Neural cell (in vitro differentiated cells): ENCODE results near the gene PSMD11. TPM values are rescaled to one million over a fixed set of nuclear protein-coding genes. Genes with fewer than 3 reads are reported as not detected.

Experiments used
- H2AFZ ChIP-seq: fragments of 200-600, 300-800 bp; sonication (generic), shearing (Covaris generic); 2 replicates; pipeline ENCODE4 v1.6.0; 2014; ENCODE audit warnings: low read depth, mild to moderate bottlenecking, antibody characterized with exemption, low read length, moderate library complexity
- H3F3A ChIP-seq: fragments of 200-600 bp; shearing (Covaris generic); 2 replicates; pipeline ENCODE4 v1.6.1; 2016; ENCODE audit warnings: mild to moderate bottlenecking, moderate library complexity, mixed read lengths, antibody characterized with exemption, low read length; ENCODE audit not compliant: insufficient read depth, poor library complexity, severe bottlenecking
- H3K27ac ChIP-seq: fragments of 200-600, 300-800 bp; sonication (generic), shearing (Covaris generic); 2 replicates; pipeline ENCODE4 v1.5.1; 2014; ENCODE audit warnings: mild to moderate bottlenecking, low read length, moderate library complexity
- H3K27me3 ChIP-seq: fragments of 300-800, 200-600 bp; sonication (generic), shearing (Covaris generic); 2 replicates; pipeline ENCODE4 v1.6.0; 2014; ENCODE audit warnings: mild to moderate bottlenecking, low read depth, low read length, moderate library complexity; ENCODE audit not compliant: insufficient read depth
- H3K36me3 ChIP-seq: fragments of 300-800, 200-600 bp; sonication (generic), shearing (Covaris generic); 2 replicates; pipeline ENCODE4 v1.5.1; 2014; ENCODE audit warnings: mild to moderate bottlenecking, antibody characterized with exemption, low read length, moderate library complexity; ENCODE audit not compliant: insufficient read depth
- H3K4me2 ChIP-seq: fragments of 300-800, 200-600 bp; sonication (generic), shearing (Covaris generic); 2 replicates; pipeline ENCODE4 v1.6.0; 2014; ENCODE audit warnings: mild to moderate bottlenecking, low read length
- H3K4me3 ChIP-seq: fragments of 300-800, 200-600 bp; sonication (generic), shearing (Covaris generic); 2 replicates; pipeline ENCODE4 v1.5.1; 2014; ENCODE audit warnings: mild to moderate bottlenecking, low read length, moderate library complexity
- H3K79me2 ChIP-seq: fragments of 200-600 bp; shearing (Covaris generic); replicated peaks from 2 replicates; pipeline ENCODE4 v1.6.0; 2014; ENCODE audit warnings: mild to moderate bottlenecking, low read length, moderate library complexity; ENCODE audit not compliant: insufficient read depth
- H3K9ac ChIP-seq: fragments of 300-800, 200-600 bp; sonication (generic), shearing (Covaris generic); 2 replicates; pipeline ENCODE4 v1.6.1; 2016; ENCODE audit warnings: mild to moderate bottlenecking, low read length, mixed read lengths
- H3K9me2 ChIP-seq: fragments of 200-600 bp; shearing (Covaris generic); 2 replicates; pipeline ENCODE4 v1.6.1; 2016; ENCODE audit warnings: mild to moderate bottlenecking, low read length, mixed read lengths; ENCODE audit not compliant: insufficient read depth
- H3K9me3 ChIP-seq: fragments of 200-600, 300-800 bp; sonication (generic), shearing (Covaris generic); 2 replicates; pipeline ENCODE4 v1.6.1; 2016; ENCODE audit warnings: mild to moderate bottlenecking, mixed run types, low read length, moderate library complexity, mixed read lengths
- H4K20me1 ChIP-seq: fragments of 200-600 bp; shearing (Covaris generic); 2 replicates; pipeline ENCODE4 v1.6.1; 2016; ENCODE audit warnings: mild to moderate bottlenecking, mixed run types; ENCODE audit not compliant: insufficient read depth
- EP300 ChIP-seq: fragments of 450-650 bp; conservative IDR thresholded peaks from 2 replicates; pipeline ENCODE4 v1.6.1; 2014; ENCODE audit warnings: antibody characterized with exemption, mild to moderate bottlenecking, moderate library complexity; ENCODE audit not compliant: poor library complexity, severe bottlenecking
- EZH2 ChIP-seq: fragments of 200-600, 300-800 bp; shearing (Covaris generic), sonication (generic); IDR thresholded peaks from 2 replicates; pipeline ENCODE4 v1.6.1; 2014; ENCODE audit warnings: antibody characterized with exemption, low read length, borderline replicate concordance, mild to moderate bottlenecking; ENCODE audit not compliant: insufficient read depth, poor library complexity, severe bottlenecking
- MXI1 ChIP-seq: fragments of 450-650 bp; conservative IDR thresholded peaks from 2 replicates; pipeline ENCODE4 v1.6.1; 2014; ENCODE audit warnings: antibody characterized with exemption, mild to moderate bottlenecking; ENCODE audit not compliant: poor library complexity, severe bottlenecking
- POLR2AphosphoS5 ChIP-seq: IDR thresholded peaks from 2 replicates; pipeline ENCODE4 v1.6.1; 2012
- RAD21 ChIP-seq: fragments of 450-650 bp; conservative IDR thresholded peaks from 2 replicates; pipeline ENCODE4 v1.6.1; 2014; ENCODE audit warnings: antibody characterized with exemption, mild to moderate bottlenecking, moderate library complexity
- SMC3 ChIP-seq: fragments of 450-650 bp; conservative IDR thresholded peaks from 2 replicates; pipeline ENCODE4 v1.6.1; 2014; ENCODE audit warnings: antibody characterized with exemption, mild to moderate bottlenecking, moderate library complexity; ENCODE audit not compliant: poor library complexity
- TAF1 ChIP-seq: IDR thresholded peaks from 2 replicates; pipeline ENCODE4 v1.6.1; 2012; ENCODE audit warnings: low read depth
- polyA plus RNA-seq: library from polyadenylated mRNA; depleted of rRNA; stranded (reverse); fragments of >200 nt; gene quantifications from 2 replicates; pipeline ENCODE4 v1.2.3, GENCODE V29; 2014
- TF ChIP-seq, protein P1 (sequence below): IDR thresholded peaks from 2 replicates; pipeline ENCODE4 v1.6.1; 2012; ENCODE audit warnings: borderline replicate concordance
- TF ChIP-seq, protein P2 (sequence below): fragments of 450-650 bp; IDR thresholded peaks from 2 replicates; pipeline ENCODE4 v1.5.1; 2014; ENCODE audit warnings: antibody characterized with exemption, mild to moderate bottlenecking, moderate library complexity; ENCODE audit not compliant: poor library complexity, severe bottlenecking

PSMD11 gene
- polyA plus RNA-seq, 1 donor from 2014 or later: 43.9 TPM

- no peak for TF ChIP-seq EZH2
- no peak for TF ChIP-seq EP300
- TF ChIP-seq SMC3: no peak
- TF ChIP-seq, protein P1, sequence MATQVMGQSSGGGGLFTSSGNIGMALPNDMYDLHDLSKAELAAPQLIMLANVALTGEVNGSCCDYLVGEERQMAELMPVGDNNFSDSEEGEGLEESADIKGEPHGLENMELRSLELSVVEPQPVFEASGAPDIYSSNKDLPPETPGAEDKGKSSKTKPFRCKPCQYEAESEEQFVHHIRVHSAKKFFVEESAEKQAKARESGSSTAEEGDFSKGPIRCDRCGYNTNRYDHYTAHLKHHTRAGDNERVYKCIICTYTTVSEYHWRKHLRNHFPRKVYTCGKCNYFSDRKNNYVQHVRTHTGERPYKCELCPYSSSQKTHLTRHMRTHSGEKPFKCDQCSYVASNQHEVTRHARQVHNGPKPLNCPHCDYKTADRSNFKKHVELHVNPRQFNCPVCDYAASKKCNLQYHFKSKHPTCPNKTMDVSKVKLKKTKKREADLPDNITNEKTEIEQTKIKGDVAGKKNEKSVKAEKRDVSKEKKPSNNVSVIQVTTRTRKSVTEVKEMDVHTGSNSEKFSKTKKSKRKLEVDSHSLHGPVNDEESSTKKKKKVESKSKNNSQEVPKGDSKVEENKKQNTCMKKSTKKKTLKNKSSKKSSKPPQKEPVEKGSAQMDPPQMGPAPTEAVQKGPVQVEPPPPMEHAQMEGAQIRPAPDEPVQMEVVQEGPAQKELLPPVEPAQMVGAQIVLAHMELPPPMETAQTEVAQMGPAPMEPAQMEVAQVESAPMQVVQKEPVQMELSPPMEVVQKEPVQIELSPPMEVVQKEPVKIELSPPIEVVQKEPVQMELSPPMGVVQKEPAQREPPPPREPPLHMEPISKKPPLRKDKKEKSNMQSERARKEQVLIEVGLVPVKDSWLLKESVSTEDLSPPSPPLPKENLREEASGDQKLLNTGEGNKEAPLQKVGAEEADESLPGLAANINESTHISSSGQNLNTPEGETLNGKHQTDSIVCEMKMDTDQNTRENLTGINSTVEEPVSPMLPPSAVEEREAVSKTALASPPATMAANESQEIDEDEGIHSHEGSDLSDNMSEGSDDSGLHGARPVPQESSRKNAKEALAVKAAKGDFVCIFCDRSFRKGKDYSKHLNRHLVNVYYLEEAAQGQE: no peak
- TF ChIP-seq, protein P2, sequence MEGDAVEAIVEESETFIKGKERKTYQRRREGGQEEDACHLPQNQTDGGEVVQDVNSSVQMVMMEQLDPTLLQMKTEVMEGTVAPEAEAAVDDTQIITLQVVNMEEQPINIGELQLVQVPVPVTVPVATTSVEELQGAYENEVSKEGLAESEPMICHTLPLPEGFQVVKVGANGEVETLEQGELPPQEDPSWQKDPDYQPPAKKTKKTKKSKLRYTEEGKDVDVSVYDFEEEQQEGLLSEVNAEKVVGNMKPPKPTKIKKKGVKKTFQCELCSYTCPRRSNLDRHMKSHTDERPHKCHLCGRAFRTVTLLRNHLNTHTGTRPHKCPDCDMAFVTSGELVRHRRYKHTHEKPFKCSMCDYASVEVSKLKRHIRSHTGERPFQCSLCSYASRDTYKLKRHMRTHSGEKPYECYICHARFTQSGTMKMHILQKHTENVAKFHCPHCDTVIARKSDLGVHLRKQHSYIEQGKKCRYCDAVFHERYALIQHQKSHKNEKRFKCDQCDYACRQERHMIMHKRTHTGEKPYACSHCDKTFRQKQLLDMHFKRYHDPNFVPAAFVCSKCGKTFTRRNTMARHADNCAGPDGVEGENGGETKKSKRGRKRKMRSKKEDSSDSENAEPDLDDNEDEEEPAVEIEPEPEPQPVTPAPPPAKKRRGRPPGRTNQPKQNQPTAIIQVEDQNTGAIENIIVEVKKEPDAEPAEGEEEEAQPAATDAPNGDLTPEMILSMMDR: no peak
- TF ChIP-seq TAF1: no peak
- TF ChIP-seq POLR2AphosphoS5: no peak
- TF ChIP-seq MXI1: no peak
- no peak for TF ChIP-seq RAD21
- no peaks in the 10 kb centered on the region for H3K27me3 ChIP-seq
Measured at GRCh38 chr17:32512328-32512727, 68.0 kb downstream of the PSMD11 start.

GRCh38 chr17:32513579-32513978 is 69.3 kb downstream of the PSMD11 start:
- Histone ChIP-seq H3K4me3 (no peak overlapping the region), H3K27me3 (no peaks in the 10 kb centered on the region), H3K9me2 (no peaks in the 10 kb centered on the region), H3K27ac (no peak overlapping the region), H3K9ac (no peak overlapping the region), H4K20me1 (no peaks in the 10 kb centered on the region), H2AFZ (no peak overlapping the region), H3K36me3 (no peaks in the 10 kb centered on the region), H3F3A (peaks cover 5% of the 10 kb centered on the region), H3K4me2 (no peak overlapping the region), H3K79me2 (peaks cover 6% of the 10 kb centered on the region), H3K9me3 (no peaks in the 10 kb centered on the region)
- TF ChIP-seq MXI1 (no peak), POLR2AphosphoS5 (no peak), EZH2 (no peak), TAF1 (no peak), SMC3 (no peak), EP300 (no peak), RAD21 (no peak)
- TF ChIP-seq, protein P2: no peak
- TF ChIP-seq, protein P1: no peak

More at GRCh38 chr17:32512328-32512727, 68.0 kb downstream of the PSMD11 start:
- H3F3A ChIP-seq: no peaks in the 10 kb centered on the region
- H3K4me3 ChIP-seq: no peak overlapping the region
- no peak overlapping the region for H2AFZ ChIP-seq
- no peak overlapping the region for H3K4me2 ChIP-seq
- H3K9me2 ChIP-seq: no peaks in the 10 kb centered on the region
- no peaks in the 10 kb centered on the region for H3K79me2 ChIP-seq
- no peak overlapping the region for H3K9ac ChIP-seq
- H3K9me3 ChIP-seq: no peaks in the 10 kb centered on the region
- H3K36me3 ChIP-seq: no peaks in the 10 kb centered on the region
- H3K27ac ChIP-seq: no peak overlapping the region
- no peaks in the 10 kb centered on the region for H4K20me1 ChIP-seq
